IPS-20b (cell line): Measurements from ENCODE around the gene ARHGEF7.

Source experiments
- H3K27ac ChIP-seq: one replicate; pipeline ENCODE4 v1.5.1; 2013; ENCODE audit warnings: low read length
- H3K27me3 ChIP-seq: 2 replicates; pipeline ENCODE4 v1.6.1; 2013; ENCODE audit warnings: mild to moderate bottlenecking, low read length, inconsistent platforms; ENCODE audit not compliant: insufficient read depth
- H3K36me3 ChIP-seq: 2 replicates; pipeline ENCODE4 v1.6.1; 2013; ENCODE audit warnings: low read depth, mild to moderate bottlenecking, inconsistent platforms, low read length, moderate library complexity; ENCODE audit not compliant: insufficient read depth
- H3K4me1 ChIP-seq: 2 replicates; pipeline ENCODE4 v1.6.1; 2013; ENCODE audit warnings: mild to moderate bottlenecking, control low read depth, inconsistent platforms, low read length, moderate library complexity; ENCODE audit not compliant: insufficient read depth
- H3K4me3 ChIP-seq: 2 replicates; pipeline ENCODE4 v1.5.1; 2013; ENCODE audit warnings: mild to moderate bottlenecking, low read length, inconsistent platforms
- H3K9ac ChIP-seq: 2 replicates; pipeline ENCODE4 v1.6.1; 2013; ENCODE audit warnings: low read depth, mild to moderate bottlenecking, inconsistent platforms, low read length, moderate library complexity
- H3K9me3 ChIP-seq: 2 replicates; pipeline ENCODE4 v1.6.1; 2013; ENCODE audit warnings: mild to moderate bottlenecking, low read depth, low read length, inconsistent platforms; ENCODE audit not compliant: insufficient read depth

ARHGEF7 gene

GRCh38 chr13:111322916-111323331 lies 207.8 kb downstream of the ARHGEF7 start:
- Histone ChIP-seq H3K9ac (no peak overlapping the region), H3K36me3 (no peaks in the 10 kb centered on the region), H3K9me3 (no peaks in the 10 kb centered on the region), H3K27ac (no peak overlapping the region), H3K4me1 (no peaks in the 10 kb centered on the region), H3K4me3 (no peak overlapping the region), H3K27me3 (no peaks in the 10 kb centered on the region)

GRCh38 chr13:111323549-111323948 lies 208.4 kb downstream of the ARHGEF7 start:
- H3K9ac ChIP-seq = no peak overlapping the region
- H3K27ac ChIP-seq = no peak overlapping the region
- H3K36me3 ChIP-seq = no peaks in the 10 kb centered on the region
- no peaks in the 10 kb centered on the region for H3K4me1 ChIP-seq
- no peak overlapping the region for H3K4me3 ChIP-seq
- H3K27me3 ChIP-seq = no peaks in the 10 kb centered on the region
- H3K9me3 ChIP-seq = no peaks in the 10 kb centered on the region

GRCh38 chr13:111323950-111324651 lies 209.0 kb downstream of the ARHGEF7 start:
- H3K27ac ChIP-seq = no peak overlapping the region
- no peaks in the 10 kb centered on the region for H3K36me3 ChIP-seq
- H3K27me3 ChIP-seq = no peaks in the 10 kb centered on the region
- H3K9me3 ChIP-seq = no peaks in the 10 kb centered on the region
- no peaks in the 10 kb centered on the region for H3K4me1 ChIP-seq
- no peak overlapping the region for H3K4me3 ChIP-seq
- no peak overlapping the region for H3K9ac ChIP-seq

- no peaks in the 10 kb centered on the region; the same call in 1 of the 2 replicates for H3K27me3 ChIP-seq
- no peaks in the 10 kb centered on the region for H3K4me1 ChIP-seq
- no peak overlapping the region for H3K9ac ChIP-seq
- H3K36me3 ChIP-seq = no peaks in the 10 kb centered on the region
- no peaks in the 10 kb centered on the region for H3K9me3 ChIP-seq
- H3K27ac ChIP-seq = no peak overlapping the region
- H3K4me3 ChIP-seq = no peak overlapping the region
Observed at GRCh38 chr13:111324736-111325135, 209.6 kb downstream of the ARHGEF7 start.

GRCh38 chr13:111325146-111325890 lies 210.2 kb downstream of the ARHGEF7 start:
- Histone ChIP-seq H3K4me1 (no peaks in the 10 kb centered on the region), H3K9ac (no peak overlapping the region), H3K36me3 (no peaks in the 10 kb centered on the region), H3K4me3 (no peak overlapping the region), H3K9me3 (no peaks in the 10 kb centered on the region), H3K27ac (no peak overlapping the region), H3K27me3 (no peaks in the 10 kb centered on the region; the same call in 1 of the 2 replicates)

GRCh38 chr13:111325941-111326620 lies 211.0 kb downstream of the ARHGEF7 start:
- Histone ChIP-seq H3K9me3 (no peaks in the 10 kb centered on the region), H3K27ac (no peak overlapping the region), H3K36me3 (no peaks in the 10 kb centered on the region), H3K4me1 (no peaks in the 10 kb centered on the region), H3K9ac (no peak overlapping the region), H3K4me3 (no peak overlapping the region), H3K27me3 (no peaks in the 10 kb centered on the region; the same call in 1 of the 2 replicates)

GRCh38 chr13:111326621-111326965 lies 211.5 kb downstream of the ARHGEF7 start:
- Histone ChIP-seq H3K27me3 (no peaks in the 10 kb centered on the region; the same call in 1 of the 2 replicates), H3K4me1 (no peaks in the 10 kb centered on the region), H3K36me3 (no peaks in the 10 kb centered on the region), H3K9me3 (no peaks in the 10 kb centered on the region), H3K27ac (no peak overlapping the region), H3K9ac (no peak overlapping the region), H3K4me3 (no peak overlapping the region)

- H3K9me3 ChIP-seq = no peaks in the 10 kb centered on the region
- no peak overlapping the region for H3K27ac ChIP-seq
- H3K27me3 ChIP-seq = no peaks in the 10 kb centered on the region; the same call in 1 of the 2 replicates
- H3K36me3 ChIP-seq = no peaks in the 10 kb centered on the region
- no peaks in the 10 kb centered on the region for H3K4me1 ChIP-seq
- H3K4me3 ChIP-seq = no peak overlapping the region
- H3K9ac ChIP-seq = no peak overlapping the region
Observed at GRCh38 chr13:111326981-111327642, 212.0 kb downstream of the ARHGEF7 start.

- Histone ChIP-seq H3K27me3 (no peaks in the 10 kb centered on the region; the same call in 1 of the 2 replicates), H3K9me3 (no peaks in the 10 kb centered on the region), H3K4me1 (no peaks in the 10 kb centered on the region)
Observed at GRCh38 chr13:111327730-111328573, 212.8 kb downstream of the ARHGEF7 start.

GRCh38 chr13:111328574-111329410 lies 213.7 kb downstream of the ARHGEF7 start:
- Histone ChIP-seq H3K4me1 (no peaks in the 10 kb centered on the region), H3K9ac (no peak overlapping the region), H3K36me3 (no peaks in the 10 kb centered on the region), H3K4me3 (no peak overlapping the region), H3K27me3 (no peaks in the 10 kb centered on the region; the same call in 1 of the 2 replicates), H3K9me3 (no peaks in the 10 kb centered on the region), H3K27ac (no peak overlapping the region)

More at GRCh38 chr13:111327730-111328573, 212.8 kb downstream of the ARHGEF7 start:
- no peak overlapping the region for H3K9ac ChIP-seq
- no peak overlapping the region for H3K27ac ChIP-seq
- no peaks in the 10 kb centered on the region for H3K36me3 ChIP-seq
- no peak overlapping the region for H3K4me3 ChIP-seq
